Muscle layer of duodenum (tissue), 2 donors: ENCODE measurements around the gene RBM44.
"Not testable (repeated sequence)": the region's sequence is repeated elsewhere in the genome, so short reads cannot be mapped to it uniquely, and the experiment has no call there.

Source experiments
- H3K27ac ChIP-seq: one replicate; pipeline ENCODE4 v1.7.0; 2013; ENCODE audit warnings: mild to moderate bottlenecking, low read length
- H3K27me3 ChIP-seq: one replicate; pipeline ENCODE4 v1.7.0; 2013; ENCODE audit warnings: low read depth, mild to moderate bottlenecking, control low read depth, low read length
- H3K36me3 ChIP-seq, 2 donors: one replicate each; pipeline ENCODE4 v1.7.0; 2013; ENCODE audit warnings: low read length in 2 of 2, control low read depth in 1 of 2, mild to moderate bottlenecking in 1 of 2; ENCODE audit not compliant: insufficient read depth in 2 of 2, control insufficient read depth in 1 of 2
- H3K4me1 ChIP-seq, 2 donors: one replicate each; pipeline ENCODE4 v1.7.0; 2013; ENCODE audit warnings: low read length in 2 of 2, mild to moderate bottlenecking in 2 of 2, control low read depth in 1 of 2, moderate library complexity in 1 of 2; ENCODE audit not compliant: insufficient read depth in 2 of 2, control insufficient read depth in 1 of 2
- H3K4me3 ChIP-seq, 2 donors: one replicate each; pipeline ENCODE4 v1.7.0; 2013; ENCODE audit warnings: low read length in 2 of 2, low read depth in 1 of 2, mild to moderate bottlenecking in 1 of 2
- H3K9me3 ChIP-seq, 2 donors: one replicate each; pipeline ENCODE4 v1.7.0; 2013; ENCODE audit warnings: low read length in 2 of 2, control low read depth in 1 of 2, mild to moderate bottlenecking in 1 of 2; ENCODE audit not compliant: control insufficient read depth in 1 of 2
- donor health status: healthy.

The RBM44 gene

GRCh38 chr2:237782181-237782580 is 16.4 kb upstream of the RBM44 start:
- H3K4me1 ChIP-seq: no peaks in the 10 kb centered on the region
- H3K9me3 ChIP-seq: peaks cover 0 to 8% of the 10 kb centered on the region in 2 donors
- no peaks in the 10 kb centered on the region for H3K27me3 ChIP-seq
- H3K27ac ChIP-seq: no peak overlapping the region
- no peak overlapping the region for H3K4me3 ChIP-seq
- H3K36me3 ChIP-seq: peaks cover 32 to 49% of the 10 kb centered on the region in 2 donors

DNA sequence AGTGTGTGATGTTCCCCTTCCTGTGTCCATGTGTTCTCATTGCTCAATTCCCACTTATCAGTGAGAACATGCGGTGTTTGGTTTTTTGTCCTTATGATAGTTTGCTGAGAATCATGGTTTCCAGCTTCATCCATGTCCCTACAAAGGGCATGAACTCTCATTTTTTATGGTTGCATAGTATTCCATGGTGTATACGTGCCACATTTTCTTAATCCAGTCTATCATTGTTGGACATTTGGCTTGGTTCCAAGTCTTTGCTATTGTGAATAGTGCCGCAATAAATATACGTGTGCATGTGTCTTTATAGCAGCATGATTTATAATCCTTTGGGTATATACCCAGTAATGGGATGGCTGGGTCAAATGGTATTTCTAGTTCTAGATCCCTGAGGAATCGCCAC is 14.9 kb upstream of the RBM44 start:
- peaks cover 24 to 44% of the 10 kb centered on the region in 2 donors for H3K36me3 ChIP-seq
- not testable (repeated sequence) for H3K9me3 ChIP-seq, H3K4me1 ChIP-seq, H3K27me3 ChIP-seq, H3K27ac ChIP-seq, H3K4me3 ChIP-seq

DNA sequence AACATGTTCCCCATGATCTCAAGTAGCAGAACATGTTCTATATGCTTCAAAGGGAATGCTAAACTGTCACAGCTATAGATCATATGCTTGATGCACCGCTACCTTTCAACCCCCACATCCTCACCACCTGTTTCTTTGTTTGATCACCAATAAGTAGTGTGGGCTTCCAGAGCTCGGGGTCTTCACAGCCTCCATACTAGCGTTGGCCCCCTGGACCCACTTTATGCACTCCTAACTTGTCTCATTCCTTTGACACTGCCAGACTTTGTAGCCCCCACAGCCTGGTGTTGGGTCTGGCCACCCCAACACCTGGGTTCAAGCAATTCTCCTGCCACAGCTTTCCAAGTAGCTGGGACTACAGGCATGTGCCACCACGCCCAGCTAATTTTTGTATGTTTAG is 11.6 kb upstream of the RBM44 start:
- H3K27ac ChIP-seq: no peak overlapping the region
- H3K36me3 ChIP-seq: peaks cover 0 to 14% of the 10 kb centered on the region in 2 donors
- H3K27me3 ChIP-seq: no peaks in the 10 kb centered on the region
- H3K4me3 ChIP-seq: peak overlapping the region in 1 of 2 donors; percentile 24
- H3K9me3 ChIP-seq: peaks cover 0 to 8% of the 10 kb centered on the region in 2 donors
- no peaks in the 10 kb centered on the region for H3K4me1 ChIP-seq

DNA sequence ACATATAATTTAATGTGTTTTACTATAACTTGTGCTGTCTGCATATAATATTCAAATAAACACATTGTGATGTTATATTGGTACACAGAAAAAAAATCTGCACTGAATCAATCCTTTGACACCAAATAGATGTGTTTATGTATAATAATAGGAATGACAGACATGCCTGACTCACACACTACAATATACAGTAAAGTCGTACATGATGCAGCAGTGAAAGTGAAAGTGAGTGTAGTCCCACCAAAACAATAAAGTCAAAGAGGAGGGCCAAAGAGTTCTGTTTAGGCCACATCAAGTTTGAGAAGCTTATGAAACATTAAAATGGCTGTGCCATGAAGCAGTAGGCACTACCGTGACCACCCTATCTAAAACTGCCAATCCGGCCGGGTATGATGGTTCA is 8.2 kb upstream of the RBM44 start:
- H3K4me3 ChIP-seq: no peak overlapping the region
- H3K36me3 ChIP-seq: peaks cover 0 to 7% of the 10 kb centered on the region in 2 donors
- no peaks in the 10 kb centered on the region for H3K27me3 ChIP-seq
- no peaks in the 10 kb centered on the region for H3K4me1 ChIP-seq
- no peak overlapping the region for H3K27ac ChIP-seq
- H3K9me3 ChIP-seq: peaks cover 0 to 8% of the 10 kb centered on the region in 2 donors

- no peaks in the 10 kb centered on the region for H3K27me3 ChIP-seq
- H3K27ac ChIP-seq: no peak overlapping the region
- H3K4me3 ChIP-seq: no peak overlapping the region
- H3K4me1 ChIP-seq: no peaks in the 10 kb centered on the region
- peaks cover 0 to 2% of the 10 kb centered on the region in 2 donors for H3K36me3 ChIP-seq
- H3K9me3 ChIP-seq: peaks cover 0 to under 1% of the 10 kb centered on the region in 2 donors
Measured at GRCh38 chr2:237791977-237792727, 6.4 kb upstream of the RBM44 start.

DNA sequence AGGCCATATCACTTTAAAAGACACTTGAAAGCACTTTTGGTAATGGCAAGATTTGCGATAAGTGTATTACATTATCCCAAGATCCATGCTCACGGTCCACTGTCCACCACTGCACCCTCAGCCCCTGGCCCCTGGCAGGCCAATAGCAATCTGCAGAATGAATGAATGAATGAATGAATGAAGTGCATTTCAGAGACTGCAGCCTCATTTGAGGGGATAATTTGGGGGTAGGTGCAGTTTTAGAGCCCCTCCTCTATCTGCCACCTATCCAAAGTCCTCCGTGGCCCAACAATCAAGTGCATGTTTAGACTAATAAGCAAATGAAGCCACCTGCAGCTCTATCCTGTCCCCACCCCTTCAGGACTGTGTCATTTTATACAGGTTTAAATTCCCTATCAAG is 1.3 kb upstream of the RBM44 start:
- H3K9me3 ChIP-seq: no peaks in the 10 kb centered on the region
- H3K27me3 ChIP-seq: no peaks in the 10 kb centered on the region
- no peaks in the 10 kb centered on the region for H3K36me3 ChIP-seq
- no peaks in the 10 kb centered on the region for H3K4me1 ChIP-seq
- no peak overlapping the region for H3K4me3 ChIP-seq
- no peak overlapping the region for H3K27ac ChIP-seq

- H3K4me3 ChIP-seq: no peak overlapping the region
- no peaks in the 10 kb centered on the region for H3K9me3 ChIP-seq
- H3K27me3 ChIP-seq: no peaks in the 10 kb centered on the region
- no peaks in the 10 kb centered on the region for H3K4me1 ChIP-seq
- no peaks in the 10 kb centered on the region for H3K36me3 ChIP-seq
- no peak overlapping the region for H3K27ac ChIP-seq
Measured at GRCh38 chr2:237799060-237799428, 465 bp downstream of the RBM44 start.

GRCh38 chr2:237801466-237801865 is 2.9 kb downstream of the RBM44 start:
- no peaks in the 10 kb centered on the region for H3K4me1 ChIP-seq
- H3K27me3 ChIP-seq: no peaks in the 10 kb centered on the region
- no peaks in the 10 kb centered on the region for H3K9me3 ChIP-seq
- H3K4me3 ChIP-seq: no peak overlapping the region
- no peak overlapping the region for H3K27ac ChIP-seq
- H3K36me3 ChIP-seq: no peaks in the 10 kb centered on the region

- Histone ChIP-seq H3K27ac (no peak overlapping the region), H3K4me1 (no peaks in the 10 kb centered on the region), H3K9me3 (no peaks in the 10 kb centered on the region), H3K27me3 (no peaks in the 10 kb centered on the region), H3K4me3 (no peak overlapping the region), H3K36me3 (no peaks in the 10 kb centered on the region)
Measured at GRCh38 chr2:237806334-237806733, 7.8 kb downstream of the RBM44 start.

GRCh38 chr2:237815637-237816036 is 17.1 kb downstream of the RBM44 start:
- Histone ChIP-seq H3K27ac (no peak overlapping the region), H3K4me3 (no peak overlapping the region), H3K9me3 (no peaks in the 10 kb centered on the region), H3K4me1 (no peaks in the 10 kb centered on the region), H3K36me3 (no peaks in the 10 kb centered on the region), H3K27me3 (no peaks in the 10 kb centered on the region)

GRCh38 chr2:237816531-237816930 is 18.0 kb downstream of the RBM44 start:
- H3K4me3 ChIP-seq: no peak overlapping the region

GRCh38 chr2:237818066-237818473 is 19.5 kb downstream of the RBM44 start:
- H3K9me3 ChIP-seq: no peaks in the 10 kb centered on the region
- H3K27ac ChIP-seq: no peak overlapping the region
- no peaks in the 10 kb centered on the region for H3K4me1 ChIP-seq
- no peaks in the 10 kb centered on the region for H3K27me3 ChIP-seq
- no peaks in the 10 kb centered on the region for H3K36me3 ChIP-seq
- no peak overlapping the region for H3K4me3 ChIP-seq

More at GRCh38 chr2:237816531-237816930, 18.0 kb downstream of the RBM44 start:
- H3K4me1 ChIP-seq: no peaks in the 10 kb centered on the region
- H3K27ac ChIP-seq: no peak overlapping the region
- H3K9me3 ChIP-seq: no peaks in the 10 kb centered on the region
- no peaks in the 10 kb centered on the region for H3K36me3 ChIP-seq
- H3K27me3 ChIP-seq: no peaks in the 10 kb centered on the region
